HL-60 (cell line): ENCODE measurements around the gene FAM136A.

Experiments
- GABPA ChIP-seq: IDR thresholded peaks from 2 replicates; pipeline ENCODE4 v1.6.1; 2012; ENCODE audit warnings: low read depth
- POLR2AphosphoS5 ChIP-seq: IDR thresholded peaks from 2 replicates; pipeline ENCODE4 v1.6.1; 2012; ENCODE audit warnings: low read depth
- SPI1 ChIP-seq: IDR thresholded peaks from 2 replicates; pipeline ENCODE4 v1.6.1; 2012; ENCODE audit warnings: low read depth, mild to moderate bottlenecking, borderline replicate concordance
- TF ChIP-seq, protein P1 (sequence below): IDR thresholded peaks from one replicate; pipeline ENCODE4 v1.5.1; 2011; ENCODE audit warnings: low read length, control low read depth, inconsistent platforms; ENCODE audit not compliant: insufficient read depth
- TF ChIP-seq, protein P2 (sequence below): IDR thresholded peaks from 2 replicates; pipeline ENCODE4 v1.6.1; 2012; ENCODE audit warnings: low read depth; ENCODE audit not compliant: insufficient replicate concordance

DNA sequence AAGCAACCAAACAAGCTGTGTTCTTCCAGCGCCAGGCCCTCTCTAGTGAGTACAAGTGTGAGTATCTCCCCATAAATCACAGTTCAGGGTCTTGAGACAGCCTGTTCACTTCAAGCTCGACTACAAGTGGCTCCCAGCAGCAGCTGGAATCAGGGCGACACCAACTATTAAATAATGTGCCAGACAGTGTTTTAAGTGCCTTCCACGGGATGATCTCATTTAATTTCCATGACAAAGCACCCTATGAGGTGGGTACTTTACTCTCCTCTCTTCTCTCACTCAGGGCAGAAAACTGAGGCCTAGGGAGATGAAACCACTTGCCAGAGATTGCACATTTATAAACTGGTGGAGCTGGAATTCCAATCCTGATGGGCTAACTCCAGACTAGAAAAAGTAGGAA lies 2.6 kb upstream of the FAM136A start:
- TF ChIP-seq, protein P1, sequence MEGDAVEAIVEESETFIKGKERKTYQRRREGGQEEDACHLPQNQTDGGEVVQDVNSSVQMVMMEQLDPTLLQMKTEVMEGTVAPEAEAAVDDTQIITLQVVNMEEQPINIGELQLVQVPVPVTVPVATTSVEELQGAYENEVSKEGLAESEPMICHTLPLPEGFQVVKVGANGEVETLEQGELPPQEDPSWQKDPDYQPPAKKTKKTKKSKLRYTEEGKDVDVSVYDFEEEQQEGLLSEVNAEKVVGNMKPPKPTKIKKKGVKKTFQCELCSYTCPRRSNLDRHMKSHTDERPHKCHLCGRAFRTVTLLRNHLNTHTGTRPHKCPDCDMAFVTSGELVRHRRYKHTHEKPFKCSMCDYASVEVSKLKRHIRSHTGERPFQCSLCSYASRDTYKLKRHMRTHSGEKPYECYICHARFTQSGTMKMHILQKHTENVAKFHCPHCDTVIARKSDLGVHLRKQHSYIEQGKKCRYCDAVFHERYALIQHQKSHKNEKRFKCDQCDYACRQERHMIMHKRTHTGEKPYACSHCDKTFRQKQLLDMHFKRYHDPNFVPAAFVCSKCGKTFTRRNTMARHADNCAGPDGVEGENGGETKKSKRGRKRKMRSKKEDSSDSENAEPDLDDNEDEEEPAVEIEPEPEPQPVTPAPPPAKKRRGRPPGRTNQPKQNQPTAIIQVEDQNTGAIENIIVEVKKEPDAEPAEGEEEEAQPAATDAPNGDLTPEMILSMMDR: no peak
- no peak for TF ChIP-seq SPI1
- TF ChIP-seq POLR2AphosphoS5: no peak
- TF ChIP-seq, protein P2, sequence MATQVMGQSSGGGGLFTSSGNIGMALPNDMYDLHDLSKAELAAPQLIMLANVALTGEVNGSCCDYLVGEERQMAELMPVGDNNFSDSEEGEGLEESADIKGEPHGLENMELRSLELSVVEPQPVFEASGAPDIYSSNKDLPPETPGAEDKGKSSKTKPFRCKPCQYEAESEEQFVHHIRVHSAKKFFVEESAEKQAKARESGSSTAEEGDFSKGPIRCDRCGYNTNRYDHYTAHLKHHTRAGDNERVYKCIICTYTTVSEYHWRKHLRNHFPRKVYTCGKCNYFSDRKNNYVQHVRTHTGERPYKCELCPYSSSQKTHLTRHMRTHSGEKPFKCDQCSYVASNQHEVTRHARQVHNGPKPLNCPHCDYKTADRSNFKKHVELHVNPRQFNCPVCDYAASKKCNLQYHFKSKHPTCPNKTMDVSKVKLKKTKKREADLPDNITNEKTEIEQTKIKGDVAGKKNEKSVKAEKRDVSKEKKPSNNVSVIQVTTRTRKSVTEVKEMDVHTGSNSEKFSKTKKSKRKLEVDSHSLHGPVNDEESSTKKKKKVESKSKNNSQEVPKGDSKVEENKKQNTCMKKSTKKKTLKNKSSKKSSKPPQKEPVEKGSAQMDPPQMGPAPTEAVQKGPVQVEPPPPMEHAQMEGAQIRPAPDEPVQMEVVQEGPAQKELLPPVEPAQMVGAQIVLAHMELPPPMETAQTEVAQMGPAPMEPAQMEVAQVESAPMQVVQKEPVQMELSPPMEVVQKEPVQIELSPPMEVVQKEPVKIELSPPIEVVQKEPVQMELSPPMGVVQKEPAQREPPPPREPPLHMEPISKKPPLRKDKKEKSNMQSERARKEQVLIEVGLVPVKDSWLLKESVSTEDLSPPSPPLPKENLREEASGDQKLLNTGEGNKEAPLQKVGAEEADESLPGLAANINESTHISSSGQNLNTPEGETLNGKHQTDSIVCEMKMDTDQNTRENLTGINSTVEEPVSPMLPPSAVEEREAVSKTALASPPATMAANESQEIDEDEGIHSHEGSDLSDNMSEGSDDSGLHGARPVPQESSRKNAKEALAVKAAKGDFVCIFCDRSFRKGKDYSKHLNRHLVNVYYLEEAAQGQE: no peak
- no peak for TF ChIP-seq GABPA
